Astrocyte (in vitro differentiated cells and primary cell): Measurements from ENCODE around the gene UBR4. TPM values are rescaled to one million over a fixed set of nuclear protein-coding genes. Genes with fewer than 3 reads are reported as not detected.

Experiments
- DNase-seq: peaks from one replicate; pipeline ENCODE4 v3.0.0-alpha.2; 2010; ENCODE audit warnings: low read depth
- FAIRE-seq: peaks from 2 replicates; lab custom pipeline; 2011; peaks lifted over from hg19 to GRCh38; lab: Jason Lieb, UNC
- H2AFZ ChIP-seq: 2 replicates; pipeline ENCODE4 v1.6.0; 2012; ENCODE audit warnings: low read depth, low read length, inconsistent platforms
- H3K27ac ChIP-seq: 2 replicates; pipeline ENCODE4 v1.5.1; 2011; ENCODE audit warnings: low read depth, low read length, inconsistent platforms
- H3K27me3 ChIP-seq: 2 replicates; pipeline ENCODE4 v1.6.0; 2011; ENCODE audit warnings: low read length, inconsistent platforms; ENCODE audit not compliant: insufficient read depth
- H3K36me3 ChIP-seq: 2 replicates; pipeline ENCODE4 v1.5.1; 2011; ENCODE audit warnings: low read length, inconsistent platforms; ENCODE audit not compliant: insufficient read depth
- H3K4me1 ChIP-seq: 2 replicates; pipeline ENCODE4 v1.5.1; 2011; ENCODE audit warnings: low read length, inconsistent platforms; ENCODE audit not compliant: insufficient read depth
- H3K4me2 ChIP-seq: 2 replicates; pipeline ENCODE4 v1.6.0; 2012; ENCODE audit warnings: low read length, inconsistent platforms
- H3K4me3 ChIP-seq: 2 replicates; pipeline ENCODE4 v1.5.1; 2011; ENCODE audit warnings: low read depth, mild to moderate bottlenecking, low read length, inconsistent platforms; ENCODE audit not compliant: insufficient read depth
- H3K79me2 ChIP-seq: 2 replicates; pipeline ENCODE4 v1.6.0; 2012; ENCODE audit warnings: mild to moderate bottlenecking, low read length, inconsistent platforms; ENCODE audit not compliant: insufficient read depth
- H3K9ac ChIP-seq: 2 replicates; pipeline ENCODE4 v1.6.0; 2012; ENCODE audit warnings: mild to moderate bottlenecking, low read length, inconsistent platforms
- H3K9me3 ChIP-seq: 2 replicates; pipeline ENCODE4 v1.5.1; 2012; ENCODE audit warnings: low read depth, mild to moderate bottlenecking, low read length, inconsistent platforms; ENCODE audit not compliant: insufficient read depth
- H4K20me1 ChIP-seq: 2 replicates; pipeline ENCODE4 v1.6.0; 2012; ENCODE audit warnings: low read length, inconsistent platforms; ENCODE audit not compliant: insufficient read depth
- H3K27ac Mint-ChIP-seq: one replicate; pipeline ENCODE4 v1.8.0; 2021; ENCODE audit warnings: mild to moderate bottlenecking, mixed read lengths; ENCODE audit not compliant: unreplicated experiment
- H3K27me3 Mint-ChIP-seq: one replicate; pipeline ENCODE4 v1.8.0; 2021; ENCODE audit warnings: low read depth, mixed read lengths; ENCODE audit not compliant: unreplicated experiment
- H3K36me3 Mint-ChIP-seq: one replicate; pipeline ENCODE4 v1.8.0; 2021; ENCODE audit warnings: low read depth, mixed read lengths; ENCODE audit not compliant: unreplicated experiment
- H3K4me1 Mint-ChIP-seq: one replicate; pipeline ENCODE4 v1.8.0; 2021; ENCODE audit warnings: low read depth, mixed read lengths; ENCODE audit not compliant: unreplicated experiment
- H3K4me3 Mint-ChIP-seq: one replicate; pipeline ENCODE4 v1.8.0; 2021; ENCODE audit warnings: mild to moderate bottlenecking, moderate library complexity, mixed read lengths; ENCODE audit not compliant: unreplicated experiment
- H3K9me3 Mint-ChIP-seq: one replicate; pipeline ENCODE4 v1.8.0; 2021; ENCODE audit warnings: mild to moderate bottlenecking, mixed read lengths; ENCODE audit not compliant: unreplicated experiment
- CTCF ChIP-seq: IDR thresholded peaks from 2 replicates; pipeline ENCODE4 v1.5.1; 2011; ENCODE audit warnings: low read depth, mild to moderate bottlenecking, inconsistent platforms, low read length, moderate library complexity; ENCODE audit not compliant: insufficient read depth
- EZH2 ChIP-seq: IDR thresholded peaks from 2 replicates; pipeline ENCODE4 v1.6.1; 2012; ENCODE audit warnings: mild to moderate bottlenecking, low read length, inconsistent platforms; ENCODE audit not compliant: insufficient read depth
- total RNA-seq: library from RNA; stranded (reverse); gene quantifications from 2 replicates; pipeline ENCODE4 v1.2.1, GENCODE V29; 2021

The UBR4 gene
- total RNA-seq, 1 donor from 2014 or later, result 153 TPM

GRCh38 chr1:19190468-19190867, 19.6 kb downstream of the UBR4 start:
- peaks cover 30% of the 10 kb centered on the region for H3K36me3 Mint-ChIP-seq
- no peak overlapping the region for H3K27ac ChIP-seq
- H3K9ac ChIP-seq, result no peak overlapping the region
- H3K4me1 Mint-ChIP-seq, result no peaks in the 10 kb centered on the region
- H3K36me3 ChIP-seq, result peaks cover 55% of the 10 kb centered on the region
- no peak overlapping the region for H2AFZ ChIP-seq
- no peak for TF ChIP-seq EZH2
- no peak for TF ChIP-seq CTCF
- DNase-seq (no peak), FAIRE-seq (no peak)
- no peaks in the 10 kb centered on the region for H3K9me3 ChIP-seq
- peaks cover 23% of the 10 kb centered on the region for H3K79me2 ChIP-seq
- no peaks in the 10 kb centered on the region for H3K27me3 ChIP-seq
- H3K4me3 ChIP-seq, result no peak overlapping the region
- no peaks in the 10 kb centered on the region for H3K27me3 Mint-ChIP-seq
- H3K4me2 ChIP-seq, result no peak overlapping the region
- no peak overlapping the region for H3K27ac Mint-ChIP-seq
- no peak overlapping the region for H3K4me3 Mint-ChIP-seq
- no peaks in the 10 kb centered on the region for H3K9me3 Mint-ChIP-seq
- no peaks in the 10 kb centered on the region for H3K4me1 ChIP-seq
- H4K20me1 ChIP-seq, result peaks cover 58% of the 10 kb centered on the region

- H3K4me3 Mint-ChIP-seq, result no peak overlapping the region
- no peaks in the 10 kb centered on the region for H3K27me3 Mint-ChIP-seq
- no peaks in the 10 kb centered on the region for H3K9me3 ChIP-seq
- H3K4me1 ChIP-seq, result no peaks in the 10 kb centered on the region
- peaks cover 64% of the 10 kb centered on the region for H3K36me3 ChIP-seq
- no peak overlapping the region for H3K9ac ChIP-seq
- H3K27me3 ChIP-seq, result no peaks in the 10 kb centered on the region
- FAIRE-seq (no peak), DNase-seq (no peak)
- H3K79me2 ChIP-seq, result peaks cover 22% of the 10 kb centered on the region
- H3K27ac ChIP-seq, result no peak overlapping the region
- no peak overlapping the region for H3K4me3 ChIP-seq
- no peak overlapping the region for H2AFZ ChIP-seq
- H4K20me1 ChIP-seq, result peaks cover 55% of the 10 kb centered on the region
- H3K4me2 ChIP-seq, result no peak overlapping the region
- H3K27ac Mint-ChIP-seq, result no peak overlapping the region
- TF ChIP-seq CTCF, result no peak
- TF ChIP-seq EZH2, result no peak
- no peaks in the 10 kb centered on the region for H3K4me1 Mint-ChIP-seq
- H3K9me3 Mint-ChIP-seq, result no peaks in the 10 kb centered on the region
- H3K36me3 Mint-ChIP-seq, result peaks cover 35% of the 10 kb centered on the region
Observed at GRCh38 chr1:19189270-19189669, 20.8 kb downstream of the UBR4 start.

- Mint-ChIP-seq H3K27ac (no peak overlapping the region), H3K36me3 (peaks cover 29% of the 10 kb centered on the region), H3K27me3 (no peaks in the 10 kb centered on the region), H3K4me1 (no peaks in the 10 kb centered on the region), H3K9me3 (no peaks in the 10 kb centered on the region), H3K4me3 (no peak overlapping the region)
- Histone ChIP-seq H3K4me3 (no peak overlapping the region), H3K27me3 (no peaks in the 10 kb centered on the region), H2AFZ (no peak overlapping the region), H3K4me2 (no peak overlapping the region), H3K4me1 (no peaks in the 10 kb centered on the region), H3K36me3 (peaks cover 60% of the 10 kb centered on the region), H3K79me2 (peaks cover 11% of the 10 kb centered on the region), H3K9me3 (no peaks in the 10 kb centered on the region), H4K20me1 (peaks cover 45% of the 10 kb centered on the region), H3K9ac (no peak overlapping the region), H3K27ac (no peak overlapping the region)
- TF ChIP-seq EZH2 (no peak), CTCF (no peak)
- DNase-seq (no peak), FAIRE-seq (no peak)
Observed at GRCh38 chr1:19187852-19188251, 22.2 kb downstream of the UBR4 start.
